ENCODE data around the gene SVIL. TPM values are rescaled to one million over a fixed set of nuclear protein-coding genes. Genes with fewer than 3 reads are reported as not detected.

SVIL gene
- total RNA-seq, 1 experiment from 2014 or later, result 147 TPM

DNA sequence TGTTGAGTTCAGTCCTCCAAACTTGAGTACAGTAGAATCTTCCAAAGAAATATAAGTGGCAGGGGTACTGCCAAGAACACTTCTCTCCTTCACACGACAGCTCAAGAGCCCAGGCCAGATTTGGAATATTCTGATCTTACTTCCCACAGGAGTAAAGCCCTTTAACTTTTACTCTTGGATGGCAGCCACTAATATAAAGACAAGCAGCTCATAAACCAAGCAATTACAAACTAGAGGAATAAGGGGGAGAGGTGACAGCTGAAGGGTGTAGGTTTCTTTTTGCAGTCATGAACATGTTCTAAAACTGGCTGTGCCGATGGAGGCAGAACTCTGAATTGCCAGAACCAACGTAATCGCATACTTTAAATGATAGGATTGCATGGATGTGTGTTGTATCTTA lies 74.8 kb downstream of the SVIL start:
- H3K4me3 Mint-ChIP-seq (ENCODE audit: low read depth, unreplicated experiment), result no peak overlapping the region

DNA sequence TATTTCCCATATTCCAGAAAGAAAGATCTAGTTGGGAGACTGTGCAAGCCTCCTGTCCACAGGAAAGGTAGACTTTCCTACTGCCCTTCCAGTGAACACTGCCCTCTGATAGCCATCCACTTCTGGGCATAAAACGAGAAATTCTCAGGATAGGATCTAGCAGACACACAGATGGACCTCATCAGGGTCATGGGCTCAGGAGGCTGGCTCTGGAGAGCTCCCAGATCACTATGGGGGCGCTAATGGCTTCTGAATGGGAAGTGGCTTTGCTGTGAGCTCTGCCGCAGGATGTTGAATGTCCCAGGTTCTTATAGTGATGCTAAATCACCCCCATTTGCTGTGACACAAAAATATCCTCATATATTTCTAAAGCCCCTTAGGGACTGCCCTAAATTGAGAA lies 77.1 kb downstream of the SVIL start:
- CTCF ChIA-PET, result no interaction called here
- TF ChIP-seq, protein P1, sequence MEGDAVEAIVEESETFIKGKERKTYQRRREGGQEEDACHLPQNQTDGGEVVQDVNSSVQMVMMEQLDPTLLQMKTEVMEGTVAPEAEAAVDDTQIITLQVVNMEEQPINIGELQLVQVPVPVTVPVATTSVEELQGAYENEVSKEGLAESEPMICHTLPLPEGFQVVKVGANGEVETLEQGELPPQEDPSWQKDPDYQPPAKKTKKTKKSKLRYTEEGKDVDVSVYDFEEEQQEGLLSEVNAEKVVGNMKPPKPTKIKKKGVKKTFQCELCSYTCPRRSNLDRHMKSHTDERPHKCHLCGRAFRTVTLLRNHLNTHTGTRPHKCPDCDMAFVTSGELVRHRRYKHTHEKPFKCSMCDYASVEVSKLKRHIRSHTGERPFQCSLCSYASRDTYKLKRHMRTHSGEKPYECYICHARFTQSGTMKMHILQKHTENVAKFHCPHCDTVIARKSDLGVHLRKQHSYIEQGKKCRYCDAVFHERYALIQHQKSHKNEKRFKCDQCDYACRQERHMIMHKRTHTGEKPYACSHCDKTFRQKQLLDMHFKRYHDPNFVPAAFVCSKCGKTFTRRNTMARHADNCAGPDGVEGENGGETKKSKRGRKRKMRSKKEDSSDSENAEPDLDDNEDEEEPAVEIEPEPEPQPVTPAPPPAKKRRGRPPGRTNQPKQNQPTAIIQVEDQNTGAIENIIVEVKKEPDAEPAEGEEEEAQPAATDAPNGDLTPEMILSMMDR (IDR thresholded peaks at IDR 0.05; ENCODE audit: unreplicated experiment), result no peak
- BruUV-seq (replicated peaks), result no TSS peak
- no peaks in the 10 kb centered on the region for H3K4me1 Mint-ChIP-seq (ENCODE audit: low read depth, unreplicated experiment)
- intact Hi-C loops (cut with micrococcal nuclease; ENCODE audit: unreplicated experiment), result no loop called here
- H3K4me3 Mint-ChIP-seq (ENCODE audit: low read depth, unreplicated experiment), result no peak overlapping the region
- no peaks in the 10 kb centered on the region for H3K27me3 Mint-ChIP-seq (ENCODE audit: unreplicated experiment)
- no peaks in the 10 kb centered on the region for H3K9me3 Mint-ChIP-seq (ENCODE audit: low read depth, unreplicated experiment)
- no peak for DNase-seq
- H3K27ac Mint-ChIP-seq (ENCODE audit: unreplicated experiment), result no peak overlapping the region
- peaks cover 46% of the 10 kb centered on the region for H3K36me3 Mint-ChIP-seq (ENCODE audit: insufficient read depth, unreplicated experiment)

More for the DNA sequence above, 74.8 kb downstream of the SVIL start:
- DNase-seq, result no peak
- CTCF ChIA-PET, result interaction anchor here (0.6 to 0.8 kb wide), 2 partner anchors 25 to 1571 kb away, joined by 3 to 7 read pairs; no protein-coding TSS in a partner anchor
- no peak overlapping the region for H3K27ac Mint-ChIP-seq (ENCODE audit: unreplicated experiment)
- BruUV-seq (replicated peaks), result no TSS peak
- no peaks in the 10 kb centered on the region for H3K9me3 Mint-ChIP-seq (ENCODE audit: low read depth, unreplicated experiment)
- TF ChIP-seq, protein P1 (IDR thresholded peaks at IDR 0.05; ENCODE audit: unreplicated experiment), result no peak
- no peaks in the 10 kb centered on the region for H3K4me1 Mint-ChIP-seq (ENCODE audit: low read depth, unreplicated experiment)
- peaks cover 36% of the 10 kb centered on the region for H3K36me3 Mint-ChIP-seq (ENCODE audit: insufficient read depth, unreplicated experiment)
- H3K27me3 Mint-ChIP-seq (ENCODE audit: unreplicated experiment), result no peaks in the 10 kb centered on the region
- intact Hi-C loops (cut with micrococcal nuclease; ENCODE audit: unreplicated experiment), result no loop called here

DNA sequence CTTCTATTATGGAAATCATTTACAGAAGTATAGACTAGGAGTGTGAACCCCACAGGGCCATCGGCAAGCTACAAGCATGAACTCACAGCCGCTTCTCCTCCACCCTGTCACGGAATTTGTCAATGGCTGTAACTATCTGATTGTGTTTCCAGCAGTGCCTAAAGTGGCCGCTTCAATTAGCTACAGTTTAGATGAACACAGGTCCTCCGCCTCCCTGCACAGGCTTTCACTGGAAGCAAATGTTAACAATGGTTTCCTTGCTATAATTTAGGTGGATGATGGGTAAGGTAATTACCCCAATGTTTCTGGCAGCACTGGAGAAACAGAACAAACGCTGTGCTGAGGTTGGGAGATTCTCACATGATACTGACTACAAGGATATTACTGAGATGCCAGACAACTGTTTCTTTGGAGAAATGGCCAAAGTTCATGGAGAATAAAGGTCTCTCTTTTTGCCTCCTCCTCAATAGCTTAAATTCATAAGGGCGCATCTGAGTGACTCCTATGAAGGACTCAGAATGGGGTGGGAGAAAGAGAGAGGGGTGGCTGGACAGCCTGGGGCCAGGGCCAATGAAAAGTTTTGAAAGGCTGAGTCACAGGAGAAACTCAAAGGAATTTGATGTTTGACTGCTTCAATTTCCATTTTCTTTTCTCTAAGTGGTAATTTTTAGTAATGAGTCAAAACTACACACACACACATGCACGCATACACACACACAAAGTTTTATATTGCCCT lies 78.9 kb downstream of the SVIL start:
- Mint-ChIP-seq H3K4me3 (ENCODE audit: low read depth, unreplicated experiment) (no peak overlapping the region), H3K27me3 (ENCODE audit: unreplicated experiment) (no peaks in the 10 kb centered on the region), H3K36me3 (ENCODE audit: insufficient read depth, unreplicated experiment) (peaks cover 48% of the 10 kb centered on the region), H3K27ac (ENCODE audit: unreplicated experiment) (no peak overlapping the region), H3K4me1 (ENCODE audit: low read depth, unreplicated experiment) (no peaks in the 10 kb centered on the region), H3K9me3 (ENCODE audit: low read depth, unreplicated experiment) (no peaks in the 10 kb centered on the region)
- DNase-seq, result no peak
- TF ChIP-seq, protein P1 (IDR thresholded peaks at IDR 0.05; ENCODE audit: unreplicated experiment), result no peak
- CTCF ChIA-PET, result no interaction called here
- intact Hi-C loops (cut with micrococcal nuclease; ENCODE audit: unreplicated experiment), result no loop called here
- no TSS peak for BruUV-seq (replicated peaks)

DNA sequence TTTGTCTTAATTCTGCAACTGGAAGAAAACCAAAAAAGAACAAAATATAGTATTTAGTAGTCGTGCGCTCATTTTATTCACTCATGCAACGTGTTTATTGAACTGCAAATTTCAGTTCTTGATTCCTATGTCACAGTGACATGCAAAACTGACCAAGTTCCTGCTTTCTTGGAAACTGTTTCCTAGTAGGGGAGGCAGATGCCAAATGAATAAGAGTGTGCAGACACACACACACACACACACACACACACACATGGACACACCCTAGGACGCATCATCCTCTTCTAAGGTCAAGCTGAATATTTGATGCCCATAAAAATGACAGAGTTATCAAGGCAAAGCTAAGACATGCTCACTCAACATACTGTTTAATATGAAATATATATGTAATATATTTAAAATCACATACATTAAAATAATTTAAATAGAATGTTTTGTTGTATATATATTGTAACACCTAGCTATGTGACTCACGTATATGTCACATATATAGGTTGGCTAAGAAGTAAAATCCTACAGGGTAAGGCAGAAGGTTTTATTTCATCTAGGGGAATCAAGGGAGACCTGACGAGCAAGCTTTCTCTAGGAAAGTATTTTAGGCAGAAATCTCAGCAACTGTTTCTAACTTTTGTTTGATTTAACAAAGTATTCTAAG lies 79.6 kb downstream of the SVIL start:
- CTCF ChIA-PET, result no interaction called here
- intact Hi-C loops (cut with micrococcal nuclease; ENCODE audit: unreplicated experiment), result no loop called here
- H3K27me3 Mint-ChIP-seq (ENCODE audit: unreplicated experiment), result no peaks in the 10 kb centered on the region
- H3K4me3 Mint-ChIP-seq (ENCODE audit: low read depth, unreplicated experiment), result no peak overlapping the region
- peaks cover 51% of the 10 kb centered on the region for H3K36me3 Mint-ChIP-seq (ENCODE audit: insufficient read depth, unreplicated experiment)
- H3K27ac Mint-ChIP-seq (ENCODE audit: unreplicated experiment), result no peak overlapping the region
- H3K4me1 Mint-ChIP-seq (ENCODE audit: low read depth, unreplicated experiment), result no peaks in the 10 kb centered on the region
- no TSS peak for BruUV-seq (replicated peaks)
- DNase-seq, result no peak
- H3K9me3 Mint-ChIP-seq (ENCODE audit: low read depth, unreplicated experiment), result no peaks in the 10 kb centered on the region
- TF ChIP-seq, protein P1 (IDR thresholded peaks at IDR 0.05; ENCODE audit: unreplicated experiment), result no peak

All from Calu3 (cell line).